Bronchial epithelial cell (primary cell): ENCODE results near the gene KRTAP4-11. TPM values are rescaled to one million over a fixed set of nuclear protein-coding genes. Genes with fewer than 3 reads are reported as not detected.
A peak's percentile ranks its signal among the peaks of the same experiment; 100 is the strongest.

Source experiments
- DNase-seq: peaks from one replicate; pipeline ENCODE4 v3.0.0-alpha.2; 2010; ENCODE audit warnings: low read depth
- FAIRE-seq: peaks from 2 replicates; lab custom pipeline; 2011; peaks lifted over from hg19 to GRCh38; lab: Jason Lieb, UNC
- H3K27me3 ChIP-seq: 2 replicates; pipeline ENCODE4 v1.5.1; 2011; ENCODE audit warnings: low read length; ENCODE audit not compliant: control insufficient read depth, insufficient read depth
- H3K36me3 ChIP-seq: 2 replicates; pipeline ENCODE4 v1.5.1; 2011; ENCODE audit warnings: low read length; ENCODE audit not compliant: control insufficient read depth, insufficient read depth
- H3K4me3 ChIP-seq: 2 replicates; pipeline ENCODE4 v1.5.1; 2011; ENCODE audit warnings: mild to moderate bottlenecking, low read depth, low read length, control low read depth
- total RNA-seq: library from RNA; depleted of rRNA; stranded (reverse); fragments of >200 nt; gene quantifications from 2 replicates; pipeline ENCODE4 v1.2.1, GENCODE V29; 2014
- TF ChIP-seq, protein P1 (sequence below): IDR thresholded peaks from 2 replicates; pipeline ENCODE4 v1.5.1; 2011; ENCODE audit warnings: mild to moderate bottlenecking, moderate library complexity, low read length, control low read depth, inconsistent platforms; ENCODE audit not compliant: insufficient read depth, severe bottlenecking

Gene KRTAP4-11
- total RNA-seq, 1 donor from 2014 or later = not detected

DNA sequence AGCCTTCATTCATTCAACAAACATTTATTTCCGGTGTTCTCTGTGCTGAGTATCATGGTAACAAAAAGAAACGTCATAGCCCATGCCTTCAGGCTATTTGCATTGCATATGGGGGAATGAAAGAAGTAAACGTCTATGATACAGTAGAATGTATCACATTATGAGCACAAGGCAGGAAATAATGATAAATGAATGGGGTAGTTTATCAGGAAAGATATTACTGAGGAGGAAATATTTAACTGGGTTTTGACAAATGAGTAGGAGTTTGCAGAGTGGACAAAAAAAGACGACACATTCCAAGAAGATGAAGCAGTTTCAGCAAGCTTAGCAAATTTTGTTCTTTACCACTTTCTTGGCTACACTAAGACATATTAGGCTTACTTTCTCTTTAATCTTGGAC, 35.5 kb downstream of the KRTAP4-11 start:
- DNase-seq = peak; percentile 94
- no peaks in the 10 kb centered on the region for H3K27me3 ChIP-seq
- no peak for FAIRE-seq
- no peaks in the 10 kb centered on the region for H3K36me3 ChIP-seq
- H3K4me3 ChIP-seq = no peak overlapping the region
- TF ChIP-seq, protein P1, sequence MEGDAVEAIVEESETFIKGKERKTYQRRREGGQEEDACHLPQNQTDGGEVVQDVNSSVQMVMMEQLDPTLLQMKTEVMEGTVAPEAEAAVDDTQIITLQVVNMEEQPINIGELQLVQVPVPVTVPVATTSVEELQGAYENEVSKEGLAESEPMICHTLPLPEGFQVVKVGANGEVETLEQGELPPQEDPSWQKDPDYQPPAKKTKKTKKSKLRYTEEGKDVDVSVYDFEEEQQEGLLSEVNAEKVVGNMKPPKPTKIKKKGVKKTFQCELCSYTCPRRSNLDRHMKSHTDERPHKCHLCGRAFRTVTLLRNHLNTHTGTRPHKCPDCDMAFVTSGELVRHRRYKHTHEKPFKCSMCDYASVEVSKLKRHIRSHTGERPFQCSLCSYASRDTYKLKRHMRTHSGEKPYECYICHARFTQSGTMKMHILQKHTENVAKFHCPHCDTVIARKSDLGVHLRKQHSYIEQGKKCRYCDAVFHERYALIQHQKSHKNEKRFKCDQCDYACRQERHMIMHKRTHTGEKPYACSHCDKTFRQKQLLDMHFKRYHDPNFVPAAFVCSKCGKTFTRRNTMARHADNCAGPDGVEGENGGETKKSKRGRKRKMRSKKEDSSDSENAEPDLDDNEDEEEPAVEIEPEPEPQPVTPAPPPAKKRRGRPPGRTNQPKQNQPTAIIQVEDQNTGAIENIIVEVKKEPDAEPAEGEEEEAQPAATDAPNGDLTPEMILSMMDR = no peak

DNA sequence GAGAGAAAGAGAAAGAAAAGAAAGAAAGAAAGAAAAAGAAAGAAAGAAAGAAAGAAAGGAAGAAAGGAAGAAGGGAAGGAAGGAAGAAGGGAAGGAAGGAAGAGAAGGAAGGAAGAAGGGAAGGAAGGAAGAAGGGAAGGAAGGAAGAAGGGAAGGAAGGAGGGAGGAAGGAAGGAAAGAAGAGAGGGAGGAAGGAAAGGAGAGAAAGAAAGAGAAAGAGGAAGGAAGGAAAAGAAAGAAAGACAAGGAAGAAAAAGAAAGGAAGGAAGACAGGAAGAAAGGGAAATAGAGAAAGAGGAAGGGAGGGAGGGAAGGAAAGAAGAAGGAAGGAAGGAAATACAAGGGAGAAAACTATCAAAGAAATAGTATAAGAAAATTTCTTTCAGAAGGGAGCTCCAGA, 41.4 kb downstream of the KRTAP4-11 start:
- Histone ChIP-seq H3K4me3 (no peak overlapping the region), H3K36me3 (no peaks in the 10 kb centered on the region), H3K27me3 (no peaks in the 10 kb centered on the region)
- no peak for DNase-seq
- no peak for FAIRE-seq
- TF ChIP-seq, protein P1 = no peak

DNA sequence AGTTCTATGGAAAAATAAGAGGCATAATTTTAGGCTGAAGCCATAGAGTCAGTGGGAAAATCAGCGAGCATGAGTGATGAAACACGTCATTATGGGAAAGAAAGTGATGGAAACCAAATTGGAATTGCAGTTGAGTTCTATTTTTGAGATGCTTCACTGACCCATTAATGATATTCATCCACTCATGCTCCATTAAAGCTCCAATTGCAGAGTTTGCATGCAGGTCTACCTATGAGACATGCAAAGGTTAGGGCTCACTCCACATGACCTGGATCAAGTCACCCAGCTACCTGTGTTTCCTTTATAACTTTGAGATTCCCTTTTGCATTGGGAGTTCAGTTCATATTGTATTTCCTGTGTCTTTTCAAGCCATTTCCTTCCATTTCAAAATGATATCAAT, 44.5 kb downstream of the KRTAP4-11 start:
- FAIRE-seq (peak; percentile 36), DNase-seq (no peak)
- TF ChIP-seq, protein P1 = no peak
- Histone ChIP-seq H3K36me3 (no peaks in the 10 kb centered on the region), H3K4me3 (no peak overlapping the region), H3K27me3 (no peaks in the 10 kb centered on the region)

DNA sequence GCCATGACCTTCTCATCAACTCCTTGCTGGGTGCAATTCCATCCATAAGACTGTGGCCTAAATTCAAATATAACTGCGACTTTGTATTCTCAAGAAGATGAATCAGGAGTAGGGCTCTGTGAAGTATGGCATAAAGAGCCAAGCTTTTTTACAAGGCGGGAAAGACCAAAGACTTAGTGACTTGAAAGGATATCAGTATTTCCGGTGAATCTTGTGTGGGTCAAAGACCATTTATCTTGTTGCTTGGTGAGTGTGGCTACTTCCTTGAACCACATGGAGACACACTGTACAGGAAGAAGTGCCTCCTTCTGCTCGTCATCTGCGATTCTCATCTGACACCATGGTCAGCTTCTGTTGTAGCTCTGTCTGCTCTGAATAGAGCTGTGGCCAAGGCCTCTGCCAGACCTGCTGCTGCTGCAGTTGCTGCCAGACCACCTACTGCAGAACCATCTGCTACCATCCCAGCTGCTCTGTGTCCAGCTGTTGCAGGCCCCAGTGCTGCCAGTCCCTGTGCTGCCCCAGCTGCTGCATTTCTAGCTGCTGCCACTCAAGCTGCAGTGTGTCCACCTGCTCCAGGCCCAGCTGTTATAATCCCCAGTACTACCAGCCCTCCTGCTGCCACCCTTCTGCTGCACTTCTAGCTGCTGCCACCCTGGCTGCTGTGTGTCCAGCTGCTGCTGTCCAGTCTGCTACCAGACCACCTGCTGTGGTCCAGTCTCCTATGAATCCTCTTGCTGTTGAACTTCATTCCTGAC, 46.4 kb downstream of the KRTAP4-11 start:
- TF ChIP-seq, protein P1 = no peak
- Histone ChIP-seq H3K4me3 (no peak overlapping the region), H3K27me3 (no peaks in the 10 kb centered on the region), H3K36me3 (no peaks in the 10 kb centered on the region)
- DNase-seq = no peak
- FAIRE-seq = peak; percentile 50

DNA sequence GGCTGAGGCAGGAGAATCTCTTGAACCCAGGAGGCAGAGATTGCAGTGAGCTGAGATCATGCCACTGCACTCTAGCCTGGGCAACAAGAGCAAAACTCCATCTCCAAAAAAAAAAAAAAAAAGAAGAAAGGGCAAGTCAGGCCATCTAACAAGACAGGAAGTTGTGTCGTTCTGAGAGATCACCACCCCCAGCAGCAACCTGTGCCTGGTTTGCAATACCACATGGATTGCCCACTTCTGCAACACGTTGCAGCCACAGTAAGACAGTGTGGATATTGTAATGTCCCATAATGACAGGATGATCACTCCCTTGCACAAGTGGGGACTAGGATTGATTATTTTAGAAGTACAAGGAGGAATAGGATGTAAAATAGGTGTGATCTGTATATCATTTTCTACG, 49.1 kb downstream of the KRTAP4-11 start:
- FAIRE-seq = no peak
- no peak overlapping the region for H3K4me3 ChIP-seq
- TF ChIP-seq, protein P1 = no peak

DNA sequence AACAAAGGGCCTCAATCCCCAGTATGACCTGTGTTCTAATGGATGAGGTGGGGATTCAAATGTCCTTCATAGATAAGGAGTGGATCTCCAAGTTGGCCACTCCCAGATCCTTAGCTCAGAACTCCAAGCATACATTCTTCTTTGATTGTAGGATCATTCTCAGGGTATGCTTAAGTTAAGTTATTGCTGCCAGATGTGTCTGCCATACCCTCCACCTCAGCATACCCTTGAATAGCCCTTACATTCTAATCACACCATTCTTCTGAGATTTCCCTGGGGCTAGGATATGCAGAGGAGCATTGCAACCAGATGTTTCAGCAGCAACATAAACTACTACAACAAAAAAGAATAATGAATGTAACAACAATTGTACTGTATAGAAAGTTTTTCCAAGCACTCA, 50.9 kb downstream of the KRTAP4-11 start:
- TF ChIP-seq, protein P1 = no peak
- no peaks in the 10 kb centered on the region for H3K27me3 ChIP-seq
- FAIRE-seq = no peak
- DNase-seq = no peak
- no peak overlapping the region for H3K4me3 ChIP-seq
- H3K36me3 ChIP-seq = no peaks in the 10 kb centered on the region

More for the DNA sequence above, 49.1 kb downstream of the KRTAP4-11 start:
- Histone ChIP-seq H3K27me3 (no peaks in the 10 kb centered on the region), H3K36me3 (no peaks in the 10 kb centered on the region)
- no peak for DNase-seq
